MCF 10A (cell line): ENCODE measurements around the gene CST3. TPM values are rescaled to one million over a fixed set of nuclear protein-coding genes. Genes with fewer than 3 reads are reported as not detected.

Experiments
- BruUV-seq: library from RNA; stranded (reverse); fragments of 400-500 nt; replicated peaks from 2 replicates; lab custom pipeline; 2021; lab: Mats Ljungman, UMichigan
- CTCF ChIA-PET: fragments of 300-600 bp; sonication (Branson Sonifier 250); formaldehyde crosslinking; extraction: SDS; loops from one replicate; lab custom pipeline; 2021; ENCODE audit warnings: antibody characterized with exemption, inconsistent platforms; lab: Yijun Ruan, JAX
- POLR2A ChIA-PET: fragments of 300-600, 350-650 bp; sonication (Branson Sonifier 250); formaldehyde crosslinking; extraction: SDS; loops from one replicate; lab custom pipeline; 2020; ENCODE audit warnings: antibody characterized with exemption, inconsistent platforms; lab: Yijun Ruan, JAX
- DNase-seq: peaks from one replicate; pipeline ENCODE4 v3.0.0-alpha.2; 2018; ENCODE audit not compliant: unreplicated experiment
- H3K27ac Mint-ChIP-seq: one replicate; pipeline ENCODE4 v1.8.0; 2022; ENCODE audit warnings: mild to moderate bottlenecking, low read depth, mixed read lengths; ENCODE audit not compliant: unreplicated experiment
- H3K27me3 Mint-ChIP-seq: one replicate; pipeline ENCODE4 v1.8.0; 2022; ENCODE audit warnings: mixed read lengths; ENCODE audit not compliant: insufficient read depth, unreplicated experiment
- H3K36me3 Mint-ChIP-seq: one replicate; pipeline ENCODE4 v1.8.0; 2022; ENCODE audit warnings: mild to moderate bottlenecking, moderate library complexity, mixed read lengths; ENCODE audit not compliant: insufficient read depth, unreplicated experiment
- H3K4me1 Mint-ChIP-seq: one replicate; pipeline ENCODE4 v1.8.0; 2022; ENCODE audit warnings: mixed read lengths; ENCODE audit not compliant: insufficient read depth, unreplicated experiment
- H3K4me3 Mint-ChIP-seq: one replicate; pipeline ENCODE4 v1.8.0; 2022; ENCODE audit warnings: mild to moderate bottlenecking, moderate library complexity, mixed read lengths; ENCODE audit not compliant: unreplicated experiment
- H3K9me3 Mint-ChIP-seq: one replicate; pipeline ENCODE4 v1.8.0; 2022; ENCODE audit warnings: mixed read lengths; ENCODE audit not compliant: unreplicated experiment
- intact Hi-C: fragments of 100-400 bp; cut with micrococcal nuclease; formaldehyde crosslinking; loops from 2 replicates; pipeline ENCODE4 v1.14.1; 2022
- total RNA-seq: library from RNA; stranded (reverse); gene quantifications from 2 replicates; pipeline ENCODE4 v1.2.3, GENCODE V29; 2022
- TF ChIP-seq, protein P1 (sequence below): fragments of 200-600 bp; IDR thresholded peaks from one replicate; pipeline ENCODE4 v1.8.0; 2022; ENCODE audit warnings: antibody characterized with exemption, mild to moderate bottlenecking; ENCODE audit not compliant: unreplicated experiment

Gene CST3
- total RNA-seq, 1 experiment from 2014 or later: 303 TPM

DNA sequence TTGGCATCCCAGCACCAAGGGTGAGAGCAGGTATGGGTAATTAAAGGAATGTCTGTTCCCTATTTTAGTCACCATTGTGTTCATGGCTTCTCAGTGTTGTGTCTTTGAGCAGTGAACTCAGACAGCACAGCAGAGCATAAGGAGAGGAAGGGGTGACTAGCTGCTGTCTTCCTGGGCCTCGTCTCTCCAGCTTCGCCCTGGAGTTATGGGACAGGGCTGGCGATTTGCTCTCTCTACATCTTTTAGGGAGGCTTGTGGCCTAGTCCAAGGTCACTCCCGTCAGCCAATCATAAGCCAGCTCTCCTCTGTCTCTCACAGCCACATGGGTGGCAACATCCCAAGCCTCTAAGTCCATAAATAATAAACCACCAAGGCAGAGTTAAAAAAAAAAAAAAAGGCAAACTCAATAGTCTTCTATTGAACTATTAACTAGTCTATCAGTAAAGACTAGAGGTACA is 7.3 kb downstream of the CST3 start:
- Mint-ChIP-seq H3K27ac (peak overlapping the region; percentile 92), H3K36me3 (peaks cover 33% of the 10 kb centered on the region), H3K9me3 (no peaks in the 10 kb centered on the region), H3K4me1 (peaks cover 38% of the 10 kb centered on the region), H3K27me3 (no peaks in the 10 kb centered on the region), H3K4me3 (no peak overlapping the region)
- DNase-seq: no peak
- BruUV-seq: no TSS peak
- CTCF ChIA-PET: interaction anchor here (0.9 to 1.6 kb wide), 4 partner anchors 25 to 280 kb away, joined by 3 to 9 read pairs (median 5); no protein-coding TSS in a partner anchor
- POLR2A ChIA-PET: interaction anchor here (0.9 to 6.5 kb wide), 7 partner anchors 7 to 1248 kb away, joined by 3 to 89 read pairs (median 6); partner anchors contain the start of genes CST3 and NAPB
- intact Hi-C loops: no loop called here
- TF ChIP-seq, protein P1, sequence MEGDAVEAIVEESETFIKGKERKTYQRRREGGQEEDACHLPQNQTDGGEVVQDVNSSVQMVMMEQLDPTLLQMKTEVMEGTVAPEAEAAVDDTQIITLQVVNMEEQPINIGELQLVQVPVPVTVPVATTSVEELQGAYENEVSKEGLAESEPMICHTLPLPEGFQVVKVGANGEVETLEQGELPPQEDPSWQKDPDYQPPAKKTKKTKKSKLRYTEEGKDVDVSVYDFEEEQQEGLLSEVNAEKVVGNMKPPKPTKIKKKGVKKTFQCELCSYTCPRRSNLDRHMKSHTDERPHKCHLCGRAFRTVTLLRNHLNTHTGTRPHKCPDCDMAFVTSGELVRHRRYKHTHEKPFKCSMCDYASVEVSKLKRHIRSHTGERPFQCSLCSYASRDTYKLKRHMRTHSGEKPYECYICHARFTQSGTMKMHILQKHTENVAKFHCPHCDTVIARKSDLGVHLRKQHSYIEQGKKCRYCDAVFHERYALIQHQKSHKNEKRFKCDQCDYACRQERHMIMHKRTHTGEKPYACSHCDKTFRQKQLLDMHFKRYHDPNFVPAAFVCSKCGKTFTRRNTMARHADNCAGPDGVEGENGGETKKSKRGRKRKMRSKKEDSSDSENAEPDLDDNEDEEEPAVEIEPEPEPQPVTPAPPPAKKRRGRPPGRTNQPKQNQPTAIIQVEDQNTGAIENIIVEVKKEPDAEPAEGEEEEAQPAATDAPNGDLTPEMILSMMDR: no peak

DNA sequence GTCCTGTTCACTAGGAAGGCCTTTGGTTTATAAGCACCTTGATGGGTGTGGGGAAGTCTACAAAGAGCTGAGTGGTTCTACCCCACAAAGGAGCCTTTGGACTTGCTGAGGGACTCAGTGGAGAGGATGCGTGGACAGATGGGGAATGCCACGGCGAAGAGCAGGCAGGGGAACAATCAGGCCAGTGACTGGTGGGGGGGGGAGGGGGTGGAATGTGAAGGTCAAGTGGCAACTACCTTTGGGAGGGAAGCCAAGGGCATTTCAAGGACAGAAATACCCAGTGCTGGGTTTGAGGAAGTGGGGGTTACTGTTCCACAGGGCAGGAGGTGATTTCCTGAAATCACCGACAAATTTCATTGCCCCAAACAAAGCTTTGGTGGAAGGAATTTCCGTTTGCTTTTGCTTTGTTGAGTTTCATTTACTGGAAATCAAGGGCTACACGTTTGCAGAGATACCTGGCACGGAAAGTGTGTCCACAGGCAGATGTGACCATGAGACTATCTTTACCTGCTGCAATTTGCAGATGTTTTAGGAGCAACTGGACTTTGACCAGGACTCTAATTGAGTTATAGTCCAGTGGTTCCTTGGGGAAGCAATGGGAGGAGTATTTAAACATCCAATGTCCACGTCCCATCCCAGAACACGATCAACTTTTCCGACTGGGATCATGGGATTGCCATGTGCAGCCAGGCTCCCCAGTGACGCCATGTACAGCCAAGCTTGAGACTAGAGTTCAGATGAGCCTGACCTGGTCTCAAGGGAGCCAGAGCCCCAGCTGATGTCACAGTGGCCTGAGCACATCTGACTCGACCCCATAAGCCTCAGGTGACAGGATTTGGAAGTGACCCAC is 8.0 kb downstream of the CST3 start:
- BruUV-seq: no TSS peak
- ChIA-PET CTCF (interaction anchor here (0.8 to 1.6 kb wide), 3 partner anchors 23 to 187 kb away, joined by 4 to 9 read pairs (median 7); no protein-coding TSS in a partner anchor), POLR2A (interaction anchor here (0.8 to 6.5 kb wide), 15 partner anchors 8 to 1248 kb away, joined by 3 to 89 read pairs (median 6); partner anchors contain the start of genes CST3, GZF1, NAPB and NXT1)
- intact Hi-C loops: loop anchor here (1.0 to 5.0 kb wide), 3 partner anchors 8 to 1252 kb away; partner anchors contain the start of gene CST3
- peaks cover 1% of the 10 kb centered on the region for H3K9me3 Mint-ChIP-seq
- no peaks in the 10 kb centered on the region for H3K27me3 Mint-ChIP-seq
- H3K4me3 Mint-ChIP-seq: no peak overlapping the region
- H3K27ac Mint-ChIP-seq: peak overlapping the region; percentile 92
- TF ChIP-seq, protein P1: no peak
- peaks cover 26% of the 10 kb centered on the region for H3K36me3 Mint-ChIP-seq
- DNase-seq: no peak
- peaks cover 35% of the 10 kb centered on the region for H3K4me1 Mint-ChIP-seq

DNA sequence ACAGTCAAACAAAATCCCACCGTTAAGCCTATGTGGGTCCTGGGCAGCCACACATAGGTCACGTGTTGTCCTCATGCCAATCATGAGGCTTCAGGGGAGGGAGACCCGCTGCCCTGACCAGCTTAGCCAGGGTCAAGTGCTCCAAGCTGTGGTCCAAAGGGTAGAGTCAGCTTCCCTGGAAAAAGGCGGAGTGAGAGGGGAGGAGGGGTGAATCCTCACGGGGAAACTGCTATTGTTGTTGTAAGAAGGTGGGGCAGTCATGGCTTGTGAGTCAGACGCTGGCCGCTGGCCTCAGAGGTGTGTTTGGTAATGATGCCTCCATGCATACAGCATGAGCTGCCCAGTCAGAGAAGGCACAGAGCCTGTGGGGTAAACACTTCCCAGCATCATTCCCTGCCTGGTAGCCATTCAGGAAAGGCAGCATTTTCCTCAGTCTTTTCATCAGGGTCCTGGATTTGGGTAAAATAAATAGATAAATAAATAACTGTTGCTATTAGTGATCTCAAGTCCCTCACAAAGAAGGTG is 8.7 kb downstream of the CST3 start:
- CTCF ChIA-PET: interaction anchor here (1.4 kb wide), 1 partner anchor 187 kb away, joined by 9 read pairs; no protein-coding TSS in a partner anchor

More for the DNA sequence above, 8.7 kb downstream of the CST3 start:
- POLR2A ChIA-PET: interaction anchor here (0.8 to 6.5 kb wide), 17 partner anchors 8 to 1247 kb away, joined by 3 to 89 read pairs (median 5); partner anchors contain the start of genes CST3, GZF1, NAPB and NXT1
- peak; percentile 96 for DNase-seq
- Mint-ChIP-seq H3K36me3 (peaks cover 27% of the 10 kb centered on the region), H3K9me3 (peaks cover 7% of the 10 kb centered on the region), H3K4me1 (peaks cover 37% of the 10 kb centered on the region), H3K27me3 (no peaks in the 10 kb centered on the region), H3K4me3 (no peak overlapping the region), H3K27ac (peak overlapping the region; percentile 92)
- intact Hi-C loops: loop anchor here (1.0 to 5.0 kb wide), 3 partner anchors 8 to 1252 kb away; partner anchors contain the start of gene CST3
- TF ChIP-seq, protein P1: no peak
- no TSS peak for BruUV-seq
